PC-3 (cell line): Measurements from ENCODE around the gene GPC1. TPM values are rescaled to one million over a fixed set of nuclear protein-coding genes. Genes with fewer than 3 reads are reported as not detected.

Experiments used
- ATAC-seq: fragments of 200-7000 bp; cut with Tn5 transposase; 2 replicates; pipeline ENCODE4 v1.9.1; 2020; ENCODE audit warnings: mild to moderate bottlenecking, moderate library complexity
- BruUV-seq: library from RNA; stranded (reverse); fragments of 400-500 nt; replicated peaks from 2 replicates; lab custom pipeline; 2021; lab: Mats Ljungman, UMichigan
- CTCF ChIA-PET: fragments of 300-600 bp; sonication (Branson Sonifier 250); formaldehyde crosslinking; loops from one replicate; lab custom pipeline; 2022; ENCODE audit warnings: antibody characterized with exemption; lab: Charles Lee
- POLR2A ChIA-PET: fragments of 300-600 bp; sonication (Branson Sonifier 250); formaldehyde crosslinking; loops from one replicate; lab custom pipeline; 2022; ENCODE audit warnings: antibody characterized with exemption; ENCODE audit not compliant: unreplicated experiment; lab: Charles Lee
- DNase-seq: peaks from one replicate; pipeline ENCODE4 v3.0.0-alpha.2; 2015
- H2AFZ ChIP-seq: fragments of 300-600 bp; sonication (generic); 2 replicates; pipeline ENCODE4 v1.6.0; 2016; ENCODE audit warnings: antibody characterized with exemption, low read length
- H3F3A ChIP-seq: fragments of 300-600 bp; sonication (generic); one replicate; pipeline ENCODE4 v1.6.0; 2017; ENCODE audit warnings: antibody characterized with exemption, low read length, control low read depth, mild to moderate bottlenecking; ENCODE audit not compliant: unreplicated experiment
- H3K27ac ChIP-seq: fragments of 300-600 bp; sonication (generic); 2 replicates; pipeline ENCODE4 v1.5.1; 2016; ENCODE audit warnings: mild to moderate bottlenecking, low read length
- H3K27me3 ChIP-seq: fragments of 300-600 bp; sonication (generic); 2 replicates; pipeline ENCODE4 v1.6.1; 2016; ENCODE audit warnings: low read length, mixed read lengths
- H3K36me3 ChIP-seq: fragments of 300-600 bp; sonication (generic); 2 replicates; pipeline ENCODE4 v1.6.1; 2016; ENCODE audit warnings: low read depth, mixed run types, low read length, mixed read lengths
- H3K4me1 ChIP-seq: fragments of 300-600 bp; sonication (generic); 2 replicates; pipeline ENCODE4 v1.5.1; 2016; ENCODE audit warnings: low read length; ENCODE audit not compliant: insufficient read depth
- H3K4me2 ChIP-seq: fragments of 300-600 bp; sonication (generic); 2 replicates; pipeline ENCODE4 v1.6.0; 2016; ENCODE audit warnings: low read length
- H3K4me3 ChIP-seq: fragments of 300-600 bp; sonication (generic); 2 replicates; pipeline ENCODE4 v1.5.1; 2016; ENCODE audit warnings: mild to moderate bottlenecking, low read length, mixed read lengths
- H3K79me2 ChIP-seq: fragments of 300-600 bp; sonication (generic); 2 replicates; pipeline ENCODE4 v1.6.1; 2017; ENCODE audit warnings: low read length, mixed read lengths
- H3K9ac ChIP-seq: fragments of 300-600 bp; sonication (generic); 2 replicates; pipeline ENCODE4 v1.6.0; 2016; ENCODE audit warnings: mild to moderate bottlenecking, low read length
- H3K9me2 ChIP-seq: fragments of 300-600 bp; sonication (generic); replicated peaks from 2 replicates; pipeline ENCODE4 v1.6.1; 2016; ENCODE audit warnings: mixed run types, low read length, mixed read lengths
- H3K9me3 ChIP-seq: fragments of 300-600 bp; sonication (generic); 2 replicates; pipeline ENCODE4 v1.6.1; 2016; ENCODE audit warnings: low read length, mixed read lengths
- H4K20me1 ChIP-seq: fragments of 300-600 bp; sonication (generic); 2 replicates; pipeline ENCODE4 v1.6.1; 2016; ENCODE audit warnings: low read length, mixed read lengths
- CTCF ChIP-seq: fragments of 300-600 bp; sonication (generic); conservative IDR thresholded peaks from 2 replicates; pipeline ENCODE4 v1.5.1; 2017; ENCODE audit warnings: antibody characterized with exemption, low read depth, mild to moderate bottlenecking, low read length
- EZH2 ChIP-seq: fragments of 300-600 bp; sonication (generic); IDR thresholded peaks from one replicate; pipeline ENCODE4 v1.6.1; 2017; ENCODE audit warnings: antibody characterized with exemption, mild to moderate bottlenecking, low read length; ENCODE audit not compliant: unreplicated experiment
- EZH2phosphoT487 ChIP-seq: fragments of 300-600 bp; sonication (generic); IDR thresholded peaks from 2 replicates; pipeline ENCODE4 v1.6.1; 2018; ENCODE audit warnings: mild to moderate bottlenecking, antibody characterized with exemption, low read length, borderline replicate concordance
- intact Hi-C: fragments of 100-400 bp; cut with micrococcal nuclease; formaldehyde crosslinking; loops from 2 replicates; pipeline ENCODE4 v1.9.0; 2023
- microRNA-seq: library from miRNA; unstranded; fragments of <30 nt; microRNA quantifications from one replicate; pipeline ENCODE4 v1.1.0, GENCODE V29; 2020; ENCODE audit not compliant: unreplicated experiment
- total RNA-seq: library from RNA; depleted of rRNA; stranded (reverse); fragments of >200 nt; gene quantifications from 2 replicates; pipeline ENCODE4 v1.2.3, GENCODE V29; 2014; rRNA removed

The GPC1 gene
- total RNA-seq, 1 experiment from 2014 or later: 37.1 TPM

GRCh38 chr2:240514631-240515030 is 79.2 kb downstream of the GPC1 start:
- no TSS peak for BruUV-seq

GRCh38 chr2:240517342-240517741 is 81.9 kb downstream of the GPC1 start:
- intact Hi-C loops: no loop called here

More at GRCh38 chr2:240514631-240515030, 79.2 kb downstream of the GPC1 start:
- H4K20me1 ChIP-seq: no peaks in the 10 kb centered on the region
- ChIA-PET POLR2A (no interaction called here), CTCF (interaction anchor here (0.6 to 1.0 kb wide), 5 partner anchors 43 to 335 kb away, joined by 3 to 10 read pairs (median 7); no protein-coding TSS in a partner anchor)
- no peaks in the 10 kb centered on the region for H3K36me3 ChIP-seq
- no peak overlapping the region for H3K9ac ChIP-seq
- no peaks in the 10 kb centered on the region for H3F3A ChIP-seq
- H3K9me2 ChIP-seq: no peaks in the 10 kb centered on the region
- H3K27me3 ChIP-seq: no peaks in the 10 kb centered on the region
- no peak overlapping the region for H3K27ac ChIP-seq
- no peaks in the 10 kb centered on the region for H3K4me1 ChIP-seq
- no peak overlapping the region for H3K4me3 ChIP-seq
- TF ChIP-seq EZH2phosphoT487: no peak
- no peak for TF ChIP-seq CTCF
- no peak for TF ChIP-seq EZH2
- DNase-seq: no peak
- intact Hi-C loops: loop anchor here (2.0 kb wide), 2 partner anchors 46 to 326 kb away; partner anchors contain the start of gene DUSP28
- ATAC-seq: peak; percentile 12; the same call in 1 of the 2 replicates
- H3K9me3 ChIP-seq: no peaks in the 10 kb centered on the region
- no peak overlapping the region for H3K4me2 ChIP-seq
- H3K79me2 ChIP-seq: no peaks in the 10 kb centered on the region
- no peak overlapping the region for H2AFZ ChIP-seq

More at GRCh38 chr2:240517342-240517741, 81.9 kb downstream of the GPC1 start:
- Histone ChIP-seq H3K36me3 (peaks cover 1% of the 10 kb centered on the region; the same call in 1 of the 2 replicates), H3F3A (no peaks in the 10 kb centered on the region), H3K9me3 (no peaks in the 10 kb centered on the region), H3K27ac (no peak overlapping the region), H3K4me3 (no peak overlapping the region), H3K9me2 (no peaks in the 10 kb centered on the region), H3K27me3 (no peaks in the 10 kb centered on the region), H4K20me1 (no peaks in the 10 kb centered on the region), H3K79me2 (no peaks in the 10 kb centered on the region), H3K4me2 (no peak overlapping the region), H3K9ac (no peak overlapping the region), H3K4me1 (no peaks in the 10 kb centered on the region), H2AFZ (no peak overlapping the region)
- no TSS peak for BruUV-seq
- ChIA-PET POLR2A (no interaction called here), CTCF (no interaction called here)
- ATAC-seq: no peak
- DNase-seq: no peak
- TF ChIP-seq CTCF: no peak
- TF ChIP-seq EZH2: no peak
- no peak for TF ChIP-seq EZH2phosphoT487

Small RNA genes lying within 50 kb of the gene (microRNA-seq; reads per million reads assigned to microRNA genes)
- 483 reads per million, percentile 81 among the genes with 10 or more reads in this experiment for gene MIR149

Other genes starting within 250 kb of the GPC1 start
- gene ANKMY1, start 122.3 kb downstream of the GPC1 start, total RNA-seq: 10.2 and 19.5 TPM in 2 replicates
- gene DUSP28, start 124.7 kb downstream of the GPC1 start, total RNA-seq: 8.3 and 11.9 TPM in 2 replicates
- 25.8 and 44.5 TPM in 2 replicates for gene RNPEPL1, start 132.8 kb downstream of the GPC1 start, total RNA-seq
- gene CAPN10, start 151.1 kb downstream of the GPC1 start, total RNA-seq: 32.2 and 40.1 TPM in 2 replicates
- 2.4 and 5.2 TPM in 2 replicates for gene GPR35, start 189.8 kb downstream of the GPC1 start, total RNA-seq
- not detected in 2 replicates for gene AQP12B, start 247.2 kb downstream of the GPC1 start, total RNA-seq